K562 (cell line): ENCODE results near the gene RNF123. TPM values are rescaled to one million over a fixed set of nuclear protein-coding genes. Genes with fewer than 3 reads are reported as not detected.

Experiments used
- ATAC-seq: fragments of 200-7000 bp; cut with Tn5 transposase; 3 replicates; pipeline ENCODE4 v1.9.1; 2020; ENCODE audit warnings: moderate library complexity
- BruUV-seq: library from RNA; stranded (reverse); fragments of 400-500 nt; replicated peaks from 2 replicates; lab custom pipeline; 2021; lab: Mats Ljungman, UMichigan
- CTCF ChIA-PET: fragments of 300-600 bp; formaldehyde crosslinking; extraction: SDS; loops from one replicate; lab custom pipeline; 2021; ENCODE audit warnings: low intra/inter-chr PET ratio; lab: Yijun Ruan, JAX
- POLR2A ChIA-PET: fragments of 300-600, 350-650 bp; sonication (Branson Sonifier 250); formaldehyde crosslinking; extraction: SDS; loops from one replicate; lab custom pipeline; 2021; ENCODE audit warnings: antibody characterized with exemption, inconsistent platforms; lab: Yijun Ruan, JAX
- DNase-seq, 4 experiments: peaks; one replicate each; pipeline versions ENCODE4 v3.0.0 to v3.0.0-alpha.2; 2011 to 2018; ENCODE audit warnings: low spot score in 3 of 4, mixed read lengths in 3 of 4; ENCODE audit errors: extremely low read depth in 1 of 4
- FAIRE-seq: peaks from 2 replicates; lab custom pipeline; 2011; peaks lifted over from hg19 to GRCh38; lab: Jason Lieb, UNC
- H2AFZ ChIP-seq: 2 replicates; pipeline ENCODE4 v1.6.0; 2011; ENCODE audit warnings: low read depth, low read length, control low read depth, inconsistent platforms
- H3K27ac ChIP-seq: fragments of 200-600 bp; 3 replicates; pipeline ENCODE4 v1.8.0; 2011; ENCODE audit warnings: low read depth, mild to moderate bottlenecking, control low read depth, inconsistent platforms, low read length, moderate library complexity, mixed read lengths; ENCODE audit errors: extremely low read depth
- H3K27me3 ChIP-seq, 2 experiments: fragments of 300-600 bp in 1 of 2; 2 replicates in 1 of 2; 3 replicates in 1 of 2; pipeline versions ENCODE4 v1.6.0 to v1.8.0; 2011; ENCODE audit warnings: inconsistent platforms in 2 of 2, low read length in 2 of 2, mild to moderate bottlenecking in 1 of 2, mixed read lengths in 1 of 2, moderate library complexity in 1 of 2; ENCODE audit not compliant: control insufficient read depth in 2 of 2, insufficient read depth in 2 of 2
- H3K36me3 ChIP-seq: fragments of 300-600 bp; 3 replicates; pipeline ENCODE4 v1.8.0; 2011; ENCODE audit warnings: mild to moderate bottlenecking, low read length, inconsistent platforms; ENCODE audit not compliant: control insufficient read depth, insufficient read depth
- H3K4me1 ChIP-seq, 2 experiments: fragments of 200-600 bp in 1 of 2; replicated peaks in 1 of 2; 2 replicates in 1 of 2; 3 replicates in 1 of 2; pipeline versions ENCODE4 v1.5.1 to v1.8.0; 2011; ENCODE audit warnings: inconsistent platforms in 2 of 2, low read length in 2 of 2, mild to moderate bottlenecking in 1 of 2, mixed read lengths in 1 of 2, moderate library complexity in 1 of 2; ENCODE audit not compliant: control insufficient read depth in 2 of 2, insufficient read depth in 2 of 2
- H3K4me2 ChIP-seq: 2 replicates; pipeline ENCODE4 v1.6.1; 2011; ENCODE audit warnings: low read length, control low read depth, inconsistent platforms, mixed read lengths; ENCODE audit not compliant: insufficient read depth
- H3K4me3 ChIP-seq: fragments of 200-600 bp; sonication (generic), shearing (Covaris generic); 2 replicates; pipeline ENCODE4 v1.5.1; 2016; ENCODE audit warnings: control low read depth, inconsistent platforms
- H3K79me2 ChIP-seq: fragments of 200-600 bp; 3 replicates; pipeline ENCODE4 v1.8.0; 2011; ENCODE audit warnings: low read length, inconsistent platforms; ENCODE audit not compliant: control insufficient read depth, insufficient read depth
- H3K9ac ChIP-seq, 2 experiments: 2 replicates each; pipeline versions ENCODE4 v1.6.0 to v1.6.1; 2011; ENCODE audit warnings: low read depth in 2 of 2, low read length in 2 of 2, control low read depth in 1 of 2, inconsistent platforms in 1 of 2, mild to moderate bottlenecking in 1 of 2, mixed read lengths in 1 of 2; ENCODE audit not compliant: insufficient read depth in 1 of 2
- H3K9me1 ChIP-seq: one replicate; pipeline ENCODE4 v1.6.0; 2011; ENCODE audit warnings: inconsistent platforms, mild to moderate bottlenecking, low read length, moderate library complexity; ENCODE audit not compliant: control insufficient read depth, insufficient read depth
- H3K9me3 ChIP-seq: replicated peaks from 2 replicates; pipeline ENCODE4 v1.5.1; 2011; ENCODE audit warnings: low read depth, low read length, inconsistent platforms; ENCODE audit not compliant: control insufficient read depth, insufficient read depth
- H4K20me1 ChIP-seq: replicated peaks from 2 replicates; pipeline ENCODE4 v1.6.1; 2011; ENCODE audit warnings: low read length, inconsistent platforms, mixed read lengths; ENCODE audit not compliant: control insufficient read depth, insufficient read depth
- MYBL2 ChIP-seq, 2 experiments: fragments of 450-650 bp in 1 of 2; sonication (generic) in 1 of 2; formaldehyde crosslinking in 1 of 2; IDR thresholded peaks; 2 replicates each; pipeline versions ENCODE4 v1.6.1 to v1.8.1; 2017 to 2022; ENCODE audit warnings: borderline replicate concordance in 1 of 2, inconsistent platforms in 1 of 2, low read depth in 1 of 2, mild to moderate bottlenecking in 1 of 2, missing genetic modification reagents in 1 of 2, moderate library complexity in 1 of 2
- SIX5 ChIP-seq, 2 experiments: IDR thresholded peaks; 2 replicates each; pipeline ENCODE4 v1.6.1; 2011; ENCODE audit warnings: low read length in 2 of 2, borderline replicate concordance in 1 of 2, low read depth in 1 of 2, mild to moderate bottlenecking in 1 of 2, moderate library complexity in 1 of 2; ENCODE audit not compliant: insufficient read depth in 1 of 2
- TBL1XR1 ChIP-seq, 2 experiments: IDR thresholded peaks; 2 replicates each; pipeline ENCODE4 v1.6.1; 2012; ENCODE audit warnings: improper control_type of control experiment in 2 of 2, low read length in 2 of 2, mild to moderate bottlenecking in 1 of 2
- TSC22D4 ChIP-seq: fragments of 450-650 bp; IDR thresholded peaks from 2 replicates; pipeline ENCODE4 v1.6.1; 2016; ENCODE audit warnings: missing genetic modification characterization, missing biosample characterization, control low read depth
- WHSC1 ChIP-seq: IDR thresholded peaks from one replicate; pipeline ENCODE4 v1.6.1; 2012; ENCODE audit warnings: low read length, control low read depth, inconsistent platforms
- ZFP1 ChIP-seq: fragments of 450-650 bp; formaldehyde crosslinking; IDR thresholded peaks from 2 replicates; pipeline ENCODE4 v1.4.0; 2020; ENCODE audit warnings: mild to moderate bottlenecking, mixed read lengths
- ZNF143 ChIP-seq: sonication (generic); formaldehyde crosslinking; IDR thresholded peaks from 2 replicates; pipeline ENCODE4 v1.9.0; 2022; ENCODE audit warnings: mild to moderate bottlenecking, missing genetic modification reagents
- ZNF3 ChIP-seq: fragments of 250-450 bp; sonication (Bioruptor Pico); IDR thresholded peaks from 2 replicates; pipeline ENCODE4 v1.5.0; 2021; ENCODE audit warnings: mild to moderate bottlenecking, moderate library complexity
- ZNF561 ChIP-seq: fragments of 450-650 bp; formaldehyde crosslinking; conservative IDR thresholded peaks from 2 replicates; pipeline ENCODE4 v1.4.0; 2020; ENCODE audit warnings: mild to moderate bottlenecking, moderate library complexity
- ZNF668 ChIP-seq: fragments of 250-450 bp; sonication (Bioruptor Pico); IDR thresholded peaks from 2 replicates; pipeline ENCODE4 v1.8.0; 2022; ENCODE audit warnings: mild to moderate bottlenecking, inconsistent platforms
- WGBS: fragments of 100-300 bp; shearing (Covaris generic); methylation state at CpG from one replicate; pipeline ENCODE4 v1.1.6; 2016; ENCODE audit warnings: low coverage, mixed read lengths; ENCODE audit not compliant: insufficient coverage; ENCODE audit errors: missing lambda C conversion rate; 5-methylcytosine and 5-hydroxymethylcytosine counted together
- in situ Hi-C: fragments of 300-500 bp; cut with MboI; formaldehyde crosslinking; loops from 4 replicates; pipeline ENCODE4 v1.15.0; 2018; ENCODE audit warnings: inconsistent platforms, mixed read lengths
- intact Hi-C: fragments of 100-400 bp; cut with micrococcal nuclease; formaldehyde crosslinking; loops from 2 replicates; pipeline ENCODE4 v1.14.2; 2022
- polyA plus RNA-seq, 8 experiments: library from polyadenylated mRNA; depleted of rRNA in 4 of 8; stranded (reverse) in 5 of 8; unstranded in 3 of 8; fragments of >200 nt; fragmentation: Nextera tagmentation in 2 of 8; fragmentation: Illumina TruSeq in 1 of 8; extraction: Ambion mirVana in 2 of 8; extraction: Trizol in 1 of 8; gene quantifications; 2 replicates each; pipeline versions ENCODE4 v1.2.1 to v1.2.3, GENCODE V29; 2011 to 2014; ENCODE audit warnings: inconsistent platforms in 1 of 8, missing spikeins in 1 of 8
- total RNA-seq, 7 experiments: library from RNA; depleted of rRNA in 6 of 7; stranded (reverse); fragments of >200 nt in 6 of 7; fragmentation: Illumina TruSeq in 2 of 7; extraction: Trizol in 2 of 7; gene quantifications; 2 replicates each; pipeline versions ENCODE4 v1.2.1 to v1.2.3, GENCODE V29; 2011 to 2021; ENCODE audit warnings: low replicate concordance in 1 of 7
- TF ChIP-seq, protein P1 (sequence below): sonication (generic); formaldehyde crosslinking; IDR thresholded peaks from 2 replicates; pipeline ENCODE4 v1.8.0; 2022; ENCODE audit warnings: mild to moderate bottlenecking, missing genetic modification reagents
- TF ChIP-seq, protein P2 (sequence below): fragments of 250-450 bp; sonication (Bioruptor Pico); IDR thresholded peaks from 2 replicates; pipeline ENCODE4 v1.4.0; 2020

Gene RNF123
- total and polyA plus RNA-seq, 9 of the 15 experiments (the other 6 are each of a cell fraction or from before 2014, with no cell fraction given): 8.7 to 53.1 (median 17.5) TPM

- Histone ChIP-seq H3K9ac (no peak overlapping the region), H3K4me1 (peaks cover 0 to 9% of the 10 kb centered on the region in 2 experiments; a peak in 1 of 5 replicates), H3K27ac (no peak overlapping the region), H3K79me2 (no peaks in the 10 kb centered on the region), H3K9me3 (no peaks in the 10 kb centered on the region), H3K9me1 (no peaks in the 10 kb centered on the region), H4K20me1 (no peaks in the 10 kb centered on the region), H3K27me3 (no peaks in the 10 kb centered on the region), H3K36me3 (peaks cover 42% of the 10 kb centered on the region; the same call in 2 of the 3 replicates), H3K4me3 (no peak overlapping the region), H2AFZ (no peak overlapping the region), H3K4me2 (no peak overlapping the region)
- BruUV-seq: no TSS peak
- in situ Hi-C loops (no loop called here), intact Hi-C loops (no loop called here)
- ATAC-seq: no peak
- ChIA-PET POLR2A (no interaction called here), CTCF (no interaction called here)
- 87% methylated on average over 13 of the region's 13 CpGs for WGBS
- FAIRE-seq: no peak
- no peak for DNase-seq
- TF ChIP-seq ZNF3 (CRISPR knock-in tag): no peak
- TF ChIP-seq ZNF668 (CRISPR knock-in tag): no peak
- TF ChIP-seq, protein P1, sequence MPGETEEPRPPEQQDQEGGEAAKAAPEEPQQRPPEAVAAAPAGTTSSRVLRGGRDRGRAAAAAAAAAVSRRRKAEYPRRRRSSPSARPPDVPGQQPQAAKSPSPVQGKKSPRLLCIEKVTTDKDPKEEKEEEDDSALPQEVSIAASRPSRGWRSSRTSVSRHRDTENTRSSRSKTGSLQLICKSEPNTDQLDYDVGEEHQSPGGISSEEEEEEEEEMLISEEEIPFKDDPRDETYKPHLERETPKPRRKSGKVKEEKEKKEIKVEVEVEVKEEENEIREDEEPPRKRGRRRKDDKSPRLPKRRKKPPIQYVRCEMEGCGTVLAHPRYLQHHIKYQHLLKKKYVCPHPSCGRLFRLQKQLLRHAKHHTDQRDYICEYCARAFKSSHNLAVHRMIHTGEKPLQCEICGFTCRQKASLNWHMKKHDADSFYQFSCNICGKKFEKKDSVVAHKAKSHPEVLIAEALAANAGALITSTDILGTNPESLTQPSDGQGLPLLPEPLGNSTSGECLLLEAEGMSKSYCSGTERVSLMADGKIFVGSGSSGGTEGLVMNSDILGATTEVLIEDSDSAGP (CRISPR knock-in tag): no peak
- TF ChIP-seq, protein P2, sequence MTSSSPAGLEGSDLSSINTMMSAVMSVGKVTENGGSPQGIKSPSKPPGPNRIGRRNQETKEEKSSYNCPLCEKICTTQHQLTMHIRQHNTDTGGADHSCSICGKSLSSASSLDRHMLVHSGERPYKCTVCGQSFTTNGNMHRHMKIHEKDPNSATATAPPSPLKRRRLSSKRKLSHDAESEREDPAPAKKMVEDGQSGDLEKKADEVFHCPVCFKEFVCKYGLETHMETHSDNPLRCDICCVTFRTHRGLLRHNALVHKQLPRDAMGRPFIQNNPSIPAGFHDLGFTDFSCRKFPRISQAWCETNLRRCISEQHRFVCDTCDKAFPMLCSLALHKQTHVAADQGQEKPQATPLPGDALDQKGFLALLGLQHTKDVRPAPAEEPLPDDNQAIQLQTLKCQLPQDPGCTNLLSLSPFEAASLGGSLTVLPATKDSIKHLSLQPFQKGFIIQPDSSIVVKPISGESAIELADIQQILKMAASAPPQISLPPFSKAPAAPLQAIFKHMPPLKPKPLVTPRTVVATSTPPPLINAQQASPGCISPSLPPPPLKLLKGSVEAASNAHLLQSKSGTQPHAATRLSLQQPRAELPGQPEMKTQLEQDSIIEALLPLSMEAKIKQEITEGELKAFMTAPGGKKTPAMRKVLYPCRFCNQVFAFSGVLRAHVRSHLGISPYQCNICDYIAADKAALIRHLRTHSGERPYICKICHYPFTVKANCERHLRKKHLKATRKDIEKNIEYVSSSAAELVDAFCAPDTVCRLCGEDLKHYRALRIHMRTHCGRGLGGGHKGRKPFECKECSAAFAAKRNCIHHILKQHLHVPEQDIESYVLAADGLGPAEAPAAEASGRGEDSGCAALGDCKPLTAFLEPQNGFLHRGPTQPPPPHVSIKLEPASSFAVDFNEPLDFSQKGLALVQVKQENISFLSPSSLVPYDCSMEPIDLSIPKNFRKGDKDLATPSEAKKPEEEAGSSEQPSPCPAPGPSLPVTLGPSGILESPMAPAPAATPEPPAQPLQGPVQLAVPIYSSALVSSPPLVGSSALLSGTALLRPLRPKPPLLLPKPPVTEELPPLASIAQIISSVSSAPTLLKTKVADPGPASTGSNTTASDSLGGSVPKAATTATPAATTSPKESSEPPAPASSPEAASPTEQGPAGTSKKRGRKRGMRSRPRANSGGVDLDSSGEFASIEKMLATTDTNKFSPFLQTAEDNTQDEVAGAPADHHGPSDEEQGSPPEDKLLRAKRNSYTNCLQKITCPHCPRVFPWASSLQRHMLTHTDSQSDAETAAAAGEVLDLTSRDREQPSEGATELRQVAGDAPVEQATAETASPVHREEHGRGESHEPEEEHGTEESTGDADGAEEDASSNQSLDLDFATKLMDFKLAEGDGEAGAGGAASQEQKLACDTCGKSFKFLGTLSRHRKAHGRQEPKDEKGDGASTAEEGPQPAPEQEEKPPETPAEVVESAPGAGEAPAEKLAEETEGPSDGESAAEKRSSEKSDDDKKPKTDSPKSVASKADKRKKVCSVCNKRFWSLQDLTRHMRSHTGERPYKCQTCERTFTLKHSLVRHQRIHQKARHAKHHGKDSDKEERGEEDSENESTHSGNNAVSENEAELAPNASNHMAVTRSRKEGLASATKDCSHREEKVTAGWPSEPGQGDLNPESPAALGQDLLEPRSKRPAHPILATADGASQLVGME (CRISPR knock-in tag): no peak
- no peak for TF ChIP-seq WHSC1
- TF ChIP-seq TSC22D4 (tag): no peak
- TF ChIP-seq ZNF143 (CRISPR knock-in tag): no peak
- no peak for TF ChIP-seq SIX5 (IDR thresholded peaks at IDR 0.05; ENCODE audit: borderline replicate concordance in 1 of 2, insufficient read depth in 1 of 2, low read depth in 1 of 2, low read length in 2 of 2)
- TF ChIP-seq TBL1XR1 (IDR thresholded peaks at IDR 0.05; ENCODE audit: low read length in 2 of 2): no peak
- no peak for TF ChIP-seq ZNF561 (CRISPR knock-in tag)
- TF ChIP-seq MYBL2 (IDR thresholded peaks at IDR 0.05; ENCODE audit: low read depth): no peak
- no peak for TF ChIP-seq MYBL2 (CRISPR knock-in tag; IDR thresholded peaks at IDR 0.05; ENCODE audit: borderline replicate concordance)
- TF ChIP-seq ZFP1 (CRISPR knock-in tag): no peak
Measured at GRCh38 chr3:49715611-49716121, 26.3 kb downstream of the RNF123 start.
